NK-92 (cell line): ENCODE measurements around the gene MEF2A.

ENCODE experiments used
- DNase-seq: peaks from one replicate; lab custom pipeline; 2025; ENCODE audit not compliant: unreplicated experiment; lab: John Stamatoyannopoulos, UW

MEF2A gene

GRCh38 chr15:99605490-99605931 is 39.7 kb downstream of the MEF2A start:
- no peak for DNase-seq

GRCh38 chr15:99605990-99606389 is 40.2 kb downstream of the MEF2A start:
- no peak for DNase-seq

GRCh38 chr15:99606646-99607045 is 40.9 kb downstream of the MEF2A start:
- DNase-seq: no peak

GRCh38 chr15:99613481-99613880 is 47.7 kb downstream of the MEF2A start:
- DNase-seq: no peak

- DNase-seq: no peak
These were observed 48.3 kb downstream of the MEF2A start for GRCh38 chr15:99613887-99614647.

- DNase-seq: no peak
These were observed 49.0 kb downstream of the MEF2A start for GRCh38 chr15:99614749-99615288.

GRCh38 chr15:99615460-99615859 is 49.7 kb downstream of the MEF2A start:
- no peak for DNase-seq

- no peak for DNase-seq
These were observed 50.3 kb downstream of the MEF2A start for GRCh38 chr15:99616129-99616528.

- no peak for DNase-seq
These were observed 51.1 kb downstream of the MEF2A start for GRCh38 chr15:99616773-99617342.

- DNase-seq: no peak
These were observed 53.2 kb downstream of the MEF2A start for GRCh38 chr15:99618941-99619411.

- no peak for DNase-seq
These were observed 53.9 kb downstream of the MEF2A start for GRCh38 chr15:99619712-99620111.

- no peak for DNase-seq
These were observed 54.4 kb downstream of the MEF2A start for GRCh38 chr15:99620178-99620577.

GRCh38 chr15:99621767-99622166 is 56.0 kb downstream of the MEF2A start:
- DNase-seq: no peak

GRCh38 chr15:99628374-99629001 is 62.7 kb downstream of the MEF2A start:
- DNase-seq: no peak

- no peak for DNase-seq
These were observed 64.9 kb downstream of the MEF2A start for GRCh38 chr15:99630607-99631131.

- no peak for DNase-seq
These were observed 65.5 kb downstream of the MEF2A start for GRCh38 chr15:99631255-99631654.

GRCh38 chr15:99632521-99632920 is 66.7 kb downstream of the MEF2A start:
- DNase-seq: no peak

- DNase-seq: no peak
These were observed 67.9 kb downstream of the MEF2A start for GRCh38 chr15:99633655-99634054.

- DNase-seq: no peak
These were observed 68.8 kb downstream of the MEF2A start for GRCh38 chr15:99634576-99634975.

GRCh38 chr15:99635145-99635544 is 69.4 kb downstream of the MEF2A start:
- DNase-seq: no peak

- DNase-seq: no peak
These were observed 70.0 kb downstream of the MEF2A start for GRCh38 chr15:99635794-99636193.
